H9 (cell line): ENCODE measurements around the gene UPK3B. TPM values are rescaled to one million over a fixed set of nuclear protein-coding genes. Genes with fewer than 3 reads are reported as not detected.
"Not testable (repeated sequence)": the region's sequence is repeated elsewhere in the genome, so short reads cannot be mapped to it uniquely, and the experiment has no call there.

Experiments
- DNase-seq: peaks from one replicate; pipeline ENCODE4 v3.0.0-alpha.2; 2017
- H2AFZ ChIP-seq: one replicate; pipeline ENCODE4 v1.6.1; 2013; ENCODE audit warnings: mild to moderate bottlenecking, low read length, control low read depth, moderate library complexity
- H2AK5ac ChIP-seq: 2 replicates; pipeline ENCODE4 v1.6.1; 2013; ENCODE audit warnings: low read length, control low read depth, mixed read lengths; ENCODE audit not compliant: insufficient read length
- H2BK120ac ChIP-seq: one replicate; pipeline ENCODE4 v1.6.1; 2013; ENCODE audit warnings: low read depth, mild to moderate bottlenecking, low read length, control low read depth, inconsistent platforms; ENCODE audit not compliant: poor library complexity, severe bottlenecking
- H2BK12ac ChIP-seq: 2 replicates; pipeline ENCODE4 v1.6.1; 2013; ENCODE audit warnings: low read length, control low read depth, mixed read lengths, low read depth; ENCODE audit not compliant: insufficient read length
- H2BK15ac ChIP-seq: 2 replicates; pipeline ENCODE4 v1.6.1; 2013; ENCODE audit warnings: low read depth, low read length, control low read depth
- H2BK20ac ChIP-seq: one replicate; pipeline ENCODE4 v1.6.1; 2013; ENCODE audit warnings: low read depth, mild to moderate bottlenecking, low read length, control low read depth, inconsistent platforms; ENCODE audit not compliant: poor library complexity, severe bottlenecking
- H2BK5ac ChIP-seq: 2 replicates; pipeline ENCODE4 v1.6.1; 2013; ENCODE audit warnings: low read length, control low read depth, mixed read lengths; ENCODE audit not compliant: insufficient read length
- H3K14ac ChIP-seq: 2 replicates; pipeline ENCODE4 v1.6.1; 2013; ENCODE audit warnings: low read length, control low read depth; ENCODE audit not compliant: insufficient read depth
- H3K18ac ChIP-seq: 2 replicates; pipeline ENCODE4 v1.6.1; 2013; ENCODE audit warnings: low read depth, mild to moderate bottlenecking, mixed read lengths, low read length, control low read depth; ENCODE audit not compliant: insufficient read length
- H3K23ac ChIP-seq: 2 replicates; pipeline ENCODE4 v1.6.1; 2013; ENCODE audit warnings: low read length, control low read depth, mixed read lengths, low read depth; ENCODE audit not compliant: insufficient read length
- H3K23me2 ChIP-seq: 2 replicates; pipeline ENCODE4 v1.6.1; 2013; ENCODE audit warnings: low read depth, mild to moderate bottlenecking, mixed read lengths, low read length, control low read depth; ENCODE audit not compliant: insufficient read length, poor library complexity, severe bottlenecking
- H3K27ac ChIP-seq: 2 replicates; pipeline ENCODE4 v1.5.1; 2013; ENCODE audit warnings: low read length, control low read depth, mixed read lengths, low read depth; ENCODE audit not compliant: insufficient read length
- H3K27me3 ChIP-seq: 2 replicates; pipeline ENCODE4 v1.6.1; 2013; ENCODE audit warnings: low read length, control low read depth, inconsistent platforms; ENCODE audit not compliant: insufficient read depth
- H3K4ac ChIP-seq: 2 replicates; pipeline ENCODE4 v1.6.1; 2013; ENCODE audit warnings: low read depth, mild to moderate bottlenecking, control low read depth, inconsistent platforms, low read length, moderate library complexity
- H3K4me1 ChIP-seq: 2 replicates; pipeline ENCODE4 v1.6.1; 2013; ENCODE audit warnings: low read length, control low read depth, inconsistent platforms; ENCODE audit not compliant: insufficient read depth
- H3K4me2 ChIP-seq: 2 replicates; pipeline ENCODE4 v1.6.1; 2013; ENCODE audit warnings: low read length, control low read depth, mixed read lengths; ENCODE audit not compliant: insufficient read length, insufficient read depth
- H3K56ac ChIP-seq: 2 replicates; pipeline ENCODE4 v1.6.1; 2013; ENCODE audit warnings: low read depth, mild to moderate bottlenecking, mixed read lengths, low read length, control low read depth; ENCODE audit not compliant: insufficient read length
- H3K79me1 ChIP-seq: 2 replicates; pipeline ENCODE4 v1.6.1; 2013; ENCODE audit warnings: low read depth, mild to moderate bottlenecking, moderate library complexity, low read length, control low read depth, inconsistent platforms; ENCODE audit not compliant: insufficient read depth, poor library complexity, severe bottlenecking
- H3K79me2 ChIP-seq: 2 replicates; pipeline ENCODE4 v1.6.1; 2013; ENCODE audit warnings: low read length, control low read depth, inconsistent platforms; ENCODE audit not compliant: insufficient read depth
- H3K9ac ChIP-seq: 2 replicates; pipeline ENCODE4 v1.6.1; 2013; ENCODE audit warnings: low read length, control low read depth, mixed read lengths; ENCODE audit not compliant: insufficient read length; ENCODE audit errors: extremely low read depth
- H3K9me3 ChIP-seq: one replicate; pipeline ENCODE4 v1.6.1; 2013; ENCODE audit warnings: low read depth, low read length, inconsistent platforms; ENCODE audit not compliant: control insufficient read depth
- H3T11ph ChIP-seq: one replicate; pipeline ENCODE4 v1.6.1; 2013; ENCODE audit warnings: mild to moderate bottlenecking, low read length, control low read depth, inconsistent platforms
- H4K20me1 ChIP-seq: one replicate; pipeline ENCODE4 v1.6.1; 2013; ENCODE audit not compliant: control insufficient read depth, insufficient read length, insufficient read depth
- H4K5ac ChIP-seq: 2 replicates; pipeline ENCODE4 v1.6.1; 2013; ENCODE audit warnings: low read depth, mild to moderate bottlenecking, mixed read lengths, low read length, control low read depth; ENCODE audit not compliant: insufficient read length
- H4K8ac ChIP-seq: replicated peaks from 2 replicates; pipeline ENCODE4 v1.6.1; 2013; ENCODE audit warnings: low read length, control low read depth, mixed read lengths, low read depth; ENCODE audit not compliant: insufficient read length
- H4K91ac ChIP-seq: 2 replicates; pipeline ENCODE4 v1.6.1; 2013; ENCODE audit warnings: low read depth, mild to moderate bottlenecking, moderate library complexity, mixed read lengths, low read length, control low read depth; ENCODE audit not compliant: insufficient read length
- H3K27ac Mint-ChIP-seq, 3 experiments: 2 replicates in 2 of 3; 3 replicates in 1 of 3; pipeline ENCODE4 v1.8.0; 2020 to 2021; ENCODE audit warnings: mixed read lengths in 3 of 3, mild to moderate bottlenecking in 1 of 3, moderate library complexity in 1 of 3
- H3K27me3 Mint-ChIP-seq: 2 replicates; pipeline ENCODE4 v1.8.0; 2021; ENCODE audit warnings: low read depth, mild to moderate bottlenecking, moderate library complexity, mixed read lengths
- H3K36me3 Mint-ChIP-seq, 3 experiments: 2 replicates in 2 of 3; 3 replicates in 1 of 3; pipeline ENCODE4 v1.8.0; 2020 to 2021; ENCODE audit warnings: low read depth in 3 of 3, mixed read lengths in 3 of 3; ENCODE audit not compliant: insufficient read depth in 1 of 3
- H3K4me1 Mint-ChIP-seq, 2 experiments: 2 replicates each; pipeline ENCODE4 v1.8.0; 2020; ENCODE audit warnings: mixed read lengths in 2 of 2
- H3K4me3 Mint-ChIP-seq, 2 experiments: 2 replicates in 1 of 2; 3 replicates in 1 of 2; pipeline ENCODE4 v1.8.0; 2020 to 2021; ENCODE audit warnings: mild to moderate bottlenecking in 2 of 2, mixed read lengths in 2 of 2, moderate library complexity in 1 of 2
- H3K9me3 Mint-ChIP-seq, 2 experiments: 2 replicates in 1 of 2; 3 replicates in 1 of 2; pipeline ENCODE4 v1.8.0; 2020; ENCODE audit warnings: mild to moderate bottlenecking in 2 of 2, mixed read lengths in 2 of 2, moderate library complexity in 1 of 2
- WGBS: extraction: QIAGEN DNeasy Blood & Tissue Kit; methylation state at CpG from one replicate; pipeline ENCODE4 v1.1.7; 2013; ENCODE audit warnings: missing lambda C conversion rate, low lambda C conversion rate, mixed read lengths; ENCODE audit not compliant: insufficient read length; ENCODE audit errors: extremely low coverage; 5-methylcytosine and 5-hydroxymethylcytosine counted together
- total RNA-seq: library from RNA; stranded (reverse); gene quantifications from 2 replicates; pipeline ENCODE4 v1.2.1, GENCODE V29; 2021

UPK3B gene
- total RNA-seq, 1 experiment from 2014 or later, result 3.5 TPM

- H3K4me1 Mint-ChIP-seq, H2BK15ac ChIP-seq, H2BK12ac ChIP-seq, H2AFZ ChIP-seq, H3K23me2 ChIP-seq, H3K27me3 ChIP-seq, H3K27me3 Mint-ChIP-seq, H3K4me2 ChIP-seq, DNase-seq, H2BK20ac ChIP-seq, H3K4ac ChIP-seq, H4K5ac ChIP-seq, H4K8ac ChIP-seq, H3K18ac ChIP-seq, H3K27ac ChIP-seq, H3K4me3 Mint-ChIP-seq, H3K9me3 Mint-ChIP-seq, H3K23ac ChIP-seq, H3K9me3 ChIP-seq, H4K20me1 ChIP-seq, H3K79me1 ChIP-seq, H3K27ac Mint-ChIP-seq, H4K91ac ChIP-seq, H3K56ac ChIP-seq, H2BK5ac ChIP-seq, H3T11ph ChIP-seq, H2AK5ac ChIP-seq, H3K9ac ChIP-seq, H3K79me2 ChIP-seq, H3K4me1 ChIP-seq, H2BK120ac ChIP-seq, H3K14ac ChIP-seq, H3K36me3 Mint-ChIP-seq: not testable (repeated sequence)
- whole genome bisulfite sequencing, result no CpG with 5 or more reads among the region's 5 CpGs
Observed at GRCh38 chr7:76464959-76465358, 45.4 kb upstream of the UPK3B start.

- not testable (repeated sequence) for H4K91ac ChIP-seq, H3K9me3 Mint-ChIP-seq, H4K5ac ChIP-seq, H3K79me1 ChIP-seq, H4K20me1 ChIP-seq, H3K23me2 ChIP-seq, H3K36me3 Mint-ChIP-seq, H3K27me3 ChIP-seq, H2BK5ac ChIP-seq, H2AFZ ChIP-seq, H3K56ac ChIP-seq, H3K9me3 ChIP-seq, H3K14ac ChIP-seq, H3T11ph ChIP-seq, H3K4me1 Mint-ChIP-seq, H3K9ac ChIP-seq, H2BK20ac ChIP-seq, H3K4ac ChIP-seq, H3K79me2 ChIP-seq, H3K4me1 ChIP-seq, H3K27ac ChIP-seq, DNase-seq, H2BK120ac ChIP-seq, H3K23ac ChIP-seq, H3K18ac ChIP-seq, H3K4me3 Mint-ChIP-seq, H2BK12ac ChIP-seq, H2AK5ac ChIP-seq, H2BK15ac ChIP-seq, H4K8ac ChIP-seq, H3K27me3 Mint-ChIP-seq, H3K27ac Mint-ChIP-seq, H3K4me2 ChIP-seq
- WGBS, result no CpG with 5 or more reads among the region's 8 CpGs
Observed at GRCh38 chr7:76465950-76466349, 44.4 kb upstream of the UPK3B start.
